Pulmonary artery endothelial cell (primary cell): Measurements from ENCODE around the gene CCNJL. TPM values are rescaled to one million over a fixed set of nuclear protein-coding genes. Genes with fewer than 3 reads are reported as not detected.

Source experiments
- DNase-seq: peaks from one replicate; pipeline ENCODE4 v3.0.0-alpha.2; 2011; ENCODE audit warnings: low read depth, low spot score
- total RNA-seq: library from RNA; depleted of rRNA; stranded (reverse); fragments of >200 nt; gene quantifications from 2 replicates; pipeline ENCODE4 v1.2.3, GENCODE V29; 2014

CCNJL gene
- total RNA-seq, 1 donor from 2014 or later, result 2.7 TPM

DNA sequence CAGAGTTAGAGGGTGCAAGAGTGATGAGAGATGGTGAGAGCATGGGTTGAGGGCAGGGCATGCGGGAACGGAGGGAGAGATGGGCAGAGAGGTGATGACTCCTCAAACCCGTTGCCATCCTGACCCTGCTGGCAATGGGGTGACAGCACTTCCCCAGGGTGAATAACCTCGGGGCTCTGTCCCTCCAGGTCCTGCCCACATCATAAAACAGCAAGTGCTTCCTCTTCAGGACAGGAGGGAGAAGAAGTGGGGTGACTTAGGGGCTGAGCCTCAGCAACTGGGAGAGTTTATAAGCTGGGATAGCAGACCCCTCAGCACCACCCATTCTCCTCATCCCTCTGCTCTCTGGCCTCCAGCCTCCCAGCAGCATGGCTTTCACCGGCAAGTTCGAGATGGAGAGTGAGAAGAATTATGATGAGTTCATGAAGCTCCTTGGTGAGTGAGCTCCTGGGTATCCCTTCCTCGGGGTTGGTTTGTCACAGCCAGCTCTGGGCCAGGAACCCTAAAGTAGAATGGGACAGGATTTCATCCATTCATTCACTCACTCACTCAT lies 83.1 kb downstream of the CCNJL start, which contains the start of gene FABP6:
FABP6 (plus strand) TSS at position 317 of the 553 bp plus-strand sequence; CDS start at position 369, 52 bp downstream.
- no peak for DNase-seq

DNA sequence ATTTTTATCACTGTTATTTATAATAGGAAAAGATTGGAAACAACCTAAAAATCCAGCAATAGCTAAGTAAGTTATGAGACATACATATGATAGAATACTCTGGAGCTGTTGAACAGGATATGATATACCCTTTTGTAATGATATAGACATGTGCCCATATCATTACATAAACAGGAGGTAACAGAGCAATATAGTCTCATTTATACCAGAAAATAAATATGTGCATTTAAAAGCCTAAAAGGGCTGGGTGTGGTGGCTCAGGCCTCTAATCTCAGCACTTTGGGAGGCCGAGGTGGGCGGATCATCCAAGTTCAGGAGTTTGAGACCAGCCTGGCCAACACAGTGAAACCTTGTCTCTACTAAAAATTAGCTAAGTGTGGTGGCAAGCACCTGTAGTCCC lies 85.4 kb downstream of the CCNJL start:
- no peak for DNase-seq

DNA sequence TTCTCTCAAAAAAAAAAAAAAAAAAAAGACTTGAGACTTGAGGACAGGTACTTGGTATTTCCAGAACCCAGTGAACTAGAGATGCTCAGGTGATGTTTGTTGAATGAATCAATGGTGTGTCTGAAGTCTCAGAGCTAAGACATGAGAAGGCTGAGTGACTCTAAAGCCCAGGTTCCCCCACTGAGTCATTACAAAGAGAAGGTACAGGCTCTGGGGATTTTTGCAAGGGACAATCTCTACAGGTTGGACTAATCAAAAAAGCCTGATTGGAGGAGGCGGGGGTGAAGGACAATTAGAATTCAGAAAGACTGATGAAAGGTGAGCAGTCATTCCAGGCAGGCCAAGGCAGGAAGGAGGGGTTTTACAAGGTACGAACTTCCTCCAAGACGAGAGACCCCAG lies 91.3 kb downstream of the CCNJL start:
- DNase-seq, result no peak

DNA sequence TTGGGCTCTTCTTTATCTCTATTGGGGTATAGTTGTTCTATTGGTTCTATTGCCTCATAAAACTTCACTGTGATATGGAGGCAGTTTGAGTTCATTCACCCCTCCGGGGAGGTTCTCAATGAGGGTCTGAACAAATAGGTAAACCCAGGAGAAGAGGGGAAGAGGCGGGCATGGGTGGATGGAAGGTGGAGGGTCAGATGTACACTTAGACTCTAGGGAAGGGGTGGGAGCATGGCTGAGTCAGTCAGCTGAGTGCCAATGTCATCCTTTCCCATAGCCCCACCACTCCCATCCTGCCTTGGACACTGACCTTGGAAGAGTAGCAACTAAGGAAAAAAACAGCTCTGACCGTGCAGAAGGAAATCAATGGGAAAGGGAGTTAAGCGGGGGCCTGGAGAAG lies 93.0 kb downstream of the CCNJL start:
- DNase-seq, result no peak

DNA sequence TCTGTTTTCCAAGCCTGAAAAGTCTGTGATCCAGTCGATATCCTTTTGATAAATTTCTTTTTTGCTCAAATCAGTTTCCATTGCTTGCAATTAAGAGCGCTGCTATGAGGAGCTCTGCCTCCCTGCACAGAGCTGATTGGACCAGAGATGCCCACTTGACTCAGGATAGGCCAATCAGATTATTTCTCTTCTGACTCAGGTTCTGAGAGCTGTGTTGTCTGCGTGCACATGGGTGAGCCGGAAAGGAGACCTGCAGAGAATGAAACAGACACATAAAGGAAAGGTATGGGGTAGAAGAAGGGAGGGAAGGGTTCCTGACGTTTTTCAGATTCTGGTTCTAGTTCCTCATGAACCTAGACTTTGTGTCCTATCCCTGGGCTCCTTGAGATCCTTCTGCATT lies 98.8 kb downstream of the CCNJL start:
- no peak for DNase-seq

DNA sequence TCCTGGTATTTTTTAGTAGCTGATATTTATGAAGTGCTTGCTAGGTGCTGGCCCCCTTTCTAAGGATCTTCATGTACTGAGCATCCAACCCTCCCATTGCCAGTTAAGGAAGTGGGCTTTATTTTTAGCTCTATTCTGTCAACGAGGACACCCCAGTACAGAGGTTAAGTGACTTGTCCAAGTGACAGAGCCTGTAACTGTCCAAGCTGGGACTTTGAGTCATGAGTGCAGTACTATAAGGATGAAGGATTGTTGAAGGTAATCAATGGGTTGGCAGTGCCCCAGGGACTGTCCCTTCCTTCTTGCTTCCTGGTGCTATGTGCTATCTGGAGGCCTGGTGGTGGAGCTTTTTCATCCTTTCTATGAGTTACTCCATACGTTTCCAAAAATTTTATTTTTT lies 101.0 kb downstream of the CCNJL start:
- no peak for DNase-seq

DNA sequence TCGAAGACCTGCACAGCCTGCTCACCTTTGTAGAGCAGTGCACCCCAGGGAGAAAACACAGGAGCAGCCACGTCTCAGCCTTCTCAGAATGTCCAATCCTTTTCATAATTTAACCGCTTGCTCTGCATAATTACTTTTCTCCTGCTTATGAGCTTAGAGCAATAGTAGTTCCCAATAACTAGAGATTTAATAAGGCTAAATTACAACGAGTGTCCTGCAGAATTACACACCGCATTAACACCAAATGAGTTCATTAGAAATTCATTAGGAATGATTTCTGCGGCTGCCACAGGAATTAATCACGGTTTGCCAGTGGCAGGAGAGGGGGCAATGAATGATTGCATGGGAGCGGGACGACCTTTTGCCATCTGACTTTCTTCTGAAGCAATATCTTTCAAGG lies 101.8 kb downstream of the CCNJL start:
- DNase-seq, result no peak

DNA sequence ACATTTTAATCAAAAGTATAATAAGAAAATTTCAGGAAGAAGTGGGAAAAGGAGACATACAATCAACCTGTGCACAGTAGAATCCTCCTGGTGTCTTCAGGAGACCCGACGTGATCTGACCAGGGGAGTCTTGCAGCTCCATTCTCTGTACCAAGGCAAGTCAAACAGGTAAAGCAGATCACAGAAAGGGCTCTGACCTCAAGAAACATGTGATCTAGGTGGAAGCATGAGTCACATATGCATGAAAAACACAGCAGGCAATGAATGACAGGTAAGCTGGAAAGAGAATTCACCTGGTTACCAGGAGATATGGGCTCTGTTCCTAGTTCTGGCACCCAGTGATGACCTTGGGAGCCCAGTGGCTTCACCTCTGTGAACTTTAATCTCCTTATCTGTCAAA lies 102.4 kb downstream of the CCNJL start:
- no peak for DNase-seq

DNA sequence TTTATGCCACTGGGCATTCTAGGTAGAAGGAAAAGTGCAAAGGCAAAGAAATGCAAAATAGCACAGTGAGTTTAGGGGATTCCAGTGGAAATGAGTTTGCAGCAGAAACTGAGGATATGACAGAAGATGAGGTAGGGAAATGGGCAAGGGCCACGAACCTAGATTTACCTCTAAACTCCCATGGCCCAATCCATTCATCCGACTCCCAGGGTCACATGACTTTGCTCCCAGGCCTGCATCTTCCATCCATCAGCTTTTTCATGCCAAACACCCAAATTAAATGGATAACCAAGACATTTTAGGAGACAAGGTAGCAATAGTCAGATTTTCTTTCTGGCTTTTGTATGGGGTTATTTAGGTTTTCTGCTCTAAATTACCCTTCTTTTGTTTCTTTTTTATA lies 105.3 kb downstream of the CCNJL start:
- no peak for DNase-seq

Other genes starting within 250 kb of the CCNJL start
- 13.4 and 17.0 TPM in 2 replicates for gene PWWP2A, start 193.1 kb downstream of the CCNJL start, total RNA-seq
- gene FABP6, start 83.1 kb downstream of the CCNJL start, total RNA-seq, result not detected in 2 replicates
- 0.07 and 0.11 TPM in 2 replicates for gene C1QTNF2, start 58.1 kb upstream of the CCNJL start, total RNA-seq
- 1.9 and 3.8 TPM in 2 replicates for gene FAM200C, start 87.5 kb upstream of the CCNJL start, total RNA-seq
- 46.8 and 57.5 TPM in 2 replicates for gene SLU7, start 106.5 kb upstream of the CCNJL start, total RNA-seq
- 88.6 and 175 TPM in 2 replicates for gene PTTG1, start 109.3 kb upstream of the CCNJL start, total RNA-seq